HG03095 (cell line): Measurements from ENCODE around the gene SLC43A1.
"Not testable (repeated sequence)": the region's sequence is repeated elsewhere in the genome, so short reads cannot be mapped to it uniquely, and the experiment has no call there.

Source experiments
- ATAC-seq: cut with Tn5 transposase; IDR thresholded peaks from one replicate; pipeline ENCODE4 v1.9.1; 2021; ENCODE audit warnings: moderate library complexity; ENCODE audit not compliant: unreplicated experiment

SLC43A1 gene

DNA sequence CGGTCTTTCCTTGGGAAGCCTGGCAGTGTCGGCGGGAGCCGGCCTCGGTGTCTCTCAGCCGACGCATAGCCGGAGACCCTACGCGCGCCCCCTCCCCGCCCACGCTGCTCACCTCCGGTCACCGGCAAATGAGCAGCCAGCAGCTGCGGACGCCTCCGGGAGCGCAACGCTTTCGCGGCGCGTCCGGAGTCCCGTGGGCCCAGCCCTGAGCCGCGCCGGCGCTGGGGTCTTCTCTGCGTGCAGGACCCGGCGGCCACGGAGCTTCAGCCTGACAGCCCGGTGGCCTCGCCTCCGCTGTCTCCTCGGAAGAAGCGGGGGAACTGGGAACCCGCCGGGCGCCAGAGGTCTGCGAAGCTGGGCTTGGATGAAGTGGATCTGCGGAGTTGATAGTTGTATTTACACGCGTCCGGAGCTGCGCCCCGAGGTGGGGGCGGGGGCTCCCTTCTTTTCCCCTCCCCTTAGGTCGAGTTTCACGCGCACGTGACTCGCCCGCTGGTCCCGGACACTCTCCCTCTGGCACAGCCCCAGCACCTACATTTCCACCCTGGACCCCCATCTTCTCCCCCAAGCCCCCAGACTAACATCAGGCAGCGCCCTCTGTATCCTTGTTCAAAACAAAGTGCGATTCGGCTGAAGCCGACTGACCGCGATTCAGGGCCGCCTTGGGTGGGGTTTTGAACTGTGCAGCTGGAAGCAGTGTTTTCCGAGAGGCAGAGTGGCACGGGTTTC lies at the start of gene SLC43A1:
SLC43A1 (minus strand) TSS at position 371 of the 729 bp plus-strand sequence. CDS start 1,591 bp downstream, outside the sequence.
- peak; percentile 43 for ATAC-seq

DNA sequence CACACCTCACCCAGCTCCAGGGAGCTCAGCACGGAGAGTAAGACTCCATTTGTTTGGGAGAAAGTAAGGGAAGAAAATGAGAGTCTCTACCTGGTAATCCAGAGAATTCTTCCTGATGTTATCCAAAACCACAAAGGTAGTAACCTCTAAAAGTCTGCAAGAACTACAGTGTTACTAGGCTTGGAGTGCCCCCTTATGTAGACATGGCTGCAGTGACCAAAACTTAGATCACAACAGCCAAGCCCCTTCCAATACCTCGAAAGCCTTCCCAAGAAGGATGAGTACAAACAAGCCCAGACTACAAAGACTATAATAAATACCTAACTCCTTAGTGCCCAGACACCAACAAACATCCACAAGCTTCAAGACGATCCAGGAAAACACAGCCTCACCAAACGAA lies 47.1 kb upstream of the SLC43A1 start:
- no peak for ATAC-seq

DNA sequence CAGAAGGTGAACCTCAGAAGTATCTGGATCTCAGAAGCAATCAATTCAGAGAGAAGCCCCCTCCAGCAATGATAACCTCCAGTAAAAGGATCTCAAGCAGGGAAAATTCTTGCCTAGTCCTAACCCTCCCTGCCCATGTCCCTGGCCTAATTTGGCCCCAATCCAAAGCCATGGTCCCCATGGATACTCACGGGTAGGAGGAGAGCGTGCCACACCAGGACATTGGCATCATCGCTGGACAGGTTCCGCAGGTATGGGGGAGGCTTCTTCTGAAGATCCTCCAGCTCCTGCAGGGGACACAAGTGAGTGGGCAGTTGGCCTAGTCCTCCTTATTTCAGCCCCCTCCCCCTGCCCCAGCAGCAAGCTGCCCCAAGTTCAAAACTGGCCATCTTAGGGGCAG lies 44.6 kb upstream of the SLC43A1 start:
- ATAC-seq = no peak

DNA sequence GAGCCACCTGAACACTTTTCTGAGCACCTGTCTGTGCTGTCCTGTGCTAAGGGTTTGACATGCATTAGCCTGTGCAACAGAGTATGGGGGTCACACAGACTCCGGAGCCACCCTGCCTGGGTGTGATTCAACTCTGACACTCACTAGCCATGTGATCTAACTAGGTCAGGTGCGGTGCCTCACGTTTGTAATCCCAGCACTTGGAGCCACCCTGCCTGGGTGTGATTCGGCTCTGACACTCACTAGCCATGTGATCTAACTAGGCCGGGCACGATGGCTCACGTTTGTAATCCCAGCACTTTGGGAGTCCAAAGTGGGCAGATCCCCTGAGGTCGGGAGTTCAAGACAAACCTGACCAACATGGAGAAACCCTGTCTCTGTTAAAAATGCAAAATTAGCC lies 40.5 kb upstream of the SLC43A1 start:
- ATAC-seq = no peak

DNA sequence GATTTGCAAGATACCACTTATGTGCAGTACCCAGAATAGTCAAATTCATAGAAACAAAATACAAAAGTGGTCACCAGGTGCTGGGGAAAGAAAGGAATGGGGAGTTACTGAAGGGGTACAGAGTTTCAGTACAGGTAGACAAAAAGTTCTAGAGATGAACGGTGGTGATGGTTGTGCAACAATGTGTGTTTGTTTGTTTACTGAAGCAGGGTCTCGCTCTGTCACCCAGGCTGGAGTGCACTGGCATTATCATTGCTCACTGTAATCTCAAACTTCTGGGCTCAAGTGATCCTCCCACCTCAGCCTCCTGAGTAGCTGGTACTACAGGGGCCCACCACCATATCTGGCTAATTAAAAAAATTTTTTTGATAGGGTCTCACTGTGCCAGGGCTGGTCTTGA lies 39.9 kb upstream of the SLC43A1 start:
- ATAC-seq = no peak

DNA sequence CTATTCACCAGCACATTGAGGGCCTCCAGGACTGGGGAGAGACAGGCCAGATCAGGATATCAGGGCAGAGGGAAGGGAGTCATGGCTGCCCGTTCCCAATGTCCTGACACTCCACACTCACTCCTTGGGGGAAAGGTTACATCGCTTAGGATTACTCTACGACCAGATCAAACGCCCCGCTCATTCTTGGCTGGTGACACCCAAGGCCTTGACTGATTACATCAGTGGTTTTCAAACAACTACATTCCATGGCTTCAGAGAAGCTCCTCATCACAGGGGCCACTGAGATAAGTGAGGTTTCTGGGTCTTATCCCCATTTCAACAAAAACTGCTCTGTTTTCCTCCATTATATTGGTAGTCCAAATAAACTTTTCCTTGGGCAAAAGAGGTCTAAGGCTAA lies 37.0 kb upstream of the SLC43A1 start:
- ATAC-seq = no peak

DNA sequence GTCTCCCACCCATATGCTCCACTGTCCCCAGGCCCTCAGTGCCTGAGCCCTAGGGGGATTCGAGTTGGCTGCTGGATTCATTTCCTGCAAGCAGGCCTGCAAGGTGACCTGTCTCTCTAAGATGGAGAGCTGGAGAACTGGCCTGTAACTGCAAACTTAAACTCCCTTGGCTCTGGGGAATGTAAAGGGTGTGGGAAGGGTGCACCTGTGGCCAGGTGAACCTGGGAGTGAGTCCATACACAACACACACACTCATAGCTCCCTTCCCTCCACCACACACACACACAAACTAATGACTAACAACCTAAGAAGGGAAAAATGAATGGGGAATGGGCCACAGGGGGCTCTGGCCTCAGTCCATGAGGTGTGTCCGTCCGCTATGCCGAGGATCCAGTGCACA lies 36.4 kb upstream of the SLC43A1 start:
- no peak for ATAC-seq

DNA sequence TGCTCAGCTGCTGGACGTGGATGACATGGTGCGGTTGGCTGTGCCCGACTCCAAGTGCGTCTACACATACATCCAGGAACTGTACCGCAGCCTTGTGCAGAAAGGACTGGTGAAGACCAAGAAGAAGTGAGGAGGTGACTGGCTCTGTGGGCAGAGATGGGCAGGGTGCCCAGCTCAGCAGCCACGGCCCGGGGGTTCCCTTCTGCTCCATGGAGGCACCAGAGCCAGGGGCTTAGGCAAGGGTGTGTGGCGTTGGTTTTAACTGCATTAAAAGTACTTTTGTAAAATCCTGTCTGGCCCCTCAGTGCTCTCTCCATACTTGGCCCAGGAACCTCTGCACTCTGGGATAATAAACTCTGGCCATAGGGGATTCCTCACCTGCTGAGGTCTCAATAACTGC lies 34.5 kb upstream of the SLC43A1 start:
- no peak for ATAC-seq

DNA sequence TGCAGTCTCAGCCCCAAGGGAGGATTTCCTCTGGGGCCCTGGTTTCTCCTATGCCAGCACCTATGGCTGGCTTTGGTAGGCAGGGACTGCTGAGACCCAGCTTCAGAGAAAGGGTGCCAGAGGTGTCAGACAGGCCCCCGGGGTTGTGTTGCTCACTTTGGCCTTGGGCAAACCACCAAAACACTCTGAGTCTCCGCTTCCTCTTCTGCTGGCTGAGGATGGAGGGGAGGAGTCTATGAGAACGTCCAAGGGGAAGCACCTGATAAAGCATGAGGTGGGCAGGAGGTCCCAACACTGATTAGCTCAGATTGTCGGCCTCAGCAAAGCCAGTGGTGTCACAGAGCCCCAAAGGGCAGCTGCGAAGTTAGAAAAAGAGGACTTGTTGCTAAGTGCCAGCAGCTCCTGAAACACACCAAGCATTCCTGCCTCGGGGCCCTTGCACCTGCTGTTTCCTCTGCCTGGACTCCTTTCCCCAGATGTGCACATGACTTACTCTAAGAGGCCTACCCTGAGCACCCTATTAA lies 32.4 kb upstream of the SLC43A1 start:
- peak; percentile 87 for ATAC-seq

DNA sequence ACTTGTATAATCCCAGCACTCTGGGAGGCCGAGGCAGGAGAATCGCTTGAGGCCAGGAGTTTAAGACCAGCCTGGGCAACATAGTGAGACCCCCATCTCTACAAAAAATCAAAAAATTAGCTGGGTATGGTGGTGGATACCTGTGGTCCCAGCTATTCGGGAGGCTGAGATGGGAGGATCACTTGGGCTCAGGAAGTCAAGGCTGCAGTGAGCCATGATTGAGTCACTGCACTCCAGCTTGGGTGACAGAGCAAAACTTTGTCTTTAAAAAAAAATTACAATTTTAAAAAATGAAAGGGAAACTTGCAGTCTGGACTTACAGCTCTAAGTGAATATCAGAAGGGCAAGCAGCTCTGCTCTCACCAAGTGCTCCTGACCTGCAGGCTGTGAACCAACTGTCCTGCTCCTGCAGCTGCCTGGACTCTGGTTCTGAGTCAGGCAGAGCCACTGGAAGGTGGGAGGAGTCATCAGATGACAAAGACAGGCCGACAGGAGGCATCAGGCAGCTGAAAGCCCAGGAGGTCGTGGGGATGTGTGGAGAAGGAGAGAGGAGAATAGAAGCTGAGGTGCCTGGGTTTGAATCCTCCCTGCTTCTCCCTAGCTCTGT lies 31.5 kb upstream of the SLC43A1 start:
- ATAC-seq = peak; percentile 55

DNA sequence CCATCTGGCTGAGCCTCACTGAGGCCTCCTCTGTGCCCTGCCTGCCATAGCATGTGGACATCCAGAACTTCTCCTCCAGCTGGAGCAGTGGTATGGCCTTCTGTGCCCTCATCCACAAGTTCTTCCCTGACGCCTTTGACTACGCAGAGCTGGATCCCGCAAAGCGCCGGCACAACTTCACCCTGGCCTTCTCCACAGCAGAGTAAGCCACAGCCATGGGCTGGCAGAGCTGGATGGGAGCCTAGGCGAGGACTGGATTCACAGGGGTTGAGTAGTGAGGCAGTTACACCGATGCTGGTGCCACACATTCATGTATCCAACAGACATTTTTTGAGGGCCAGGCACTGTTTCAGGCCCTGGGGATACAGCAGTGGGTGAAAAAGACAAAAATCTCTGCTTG lies 30.9 kb upstream of the SLC43A1 start:
- no peak for ATAC-seq

DNA sequence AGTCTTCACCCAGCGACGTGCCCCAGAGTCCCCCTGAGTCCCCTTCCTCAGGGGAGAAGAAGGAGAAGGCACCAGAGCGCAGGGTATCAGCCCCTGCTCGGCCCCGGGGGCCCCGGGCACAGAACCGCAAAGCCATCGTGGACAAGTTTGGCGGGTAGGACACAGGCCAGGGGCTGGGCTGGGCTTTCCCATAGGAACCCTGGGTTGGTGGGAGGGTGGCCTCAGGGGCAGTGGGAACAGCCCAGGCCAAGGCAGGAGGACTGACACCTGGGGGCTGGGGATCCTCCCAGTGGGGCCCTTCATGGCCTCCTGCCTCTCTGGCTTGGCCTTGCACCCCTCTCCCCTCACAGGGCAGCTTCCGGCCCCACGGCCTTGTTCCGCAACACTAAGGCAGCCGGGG lies 30.4 kb upstream of the SLC43A1 start:
- ATAC-seq = no peak

DNA sequence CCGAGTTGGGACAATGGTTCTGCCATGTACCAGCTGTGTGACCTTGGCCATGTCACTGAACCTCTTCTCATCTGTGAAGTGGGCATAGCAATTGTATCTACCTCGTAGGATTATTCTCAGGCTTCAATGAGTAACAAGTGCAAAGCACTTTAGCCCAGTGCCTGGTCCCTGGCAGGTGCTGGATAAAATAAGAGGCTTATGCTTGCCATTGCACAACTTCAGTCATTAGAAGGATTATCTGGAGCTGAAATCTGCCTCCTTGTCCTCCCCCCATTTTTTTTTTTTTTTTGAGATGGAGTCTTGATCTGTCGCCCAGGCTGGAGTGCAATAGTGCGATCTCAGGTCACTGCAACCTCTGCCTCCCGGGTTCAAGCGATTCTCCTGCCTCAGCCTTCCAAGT lies 29.1 kb upstream of the SLC43A1 start:
- ATAC-seq = no peak

DNA sequence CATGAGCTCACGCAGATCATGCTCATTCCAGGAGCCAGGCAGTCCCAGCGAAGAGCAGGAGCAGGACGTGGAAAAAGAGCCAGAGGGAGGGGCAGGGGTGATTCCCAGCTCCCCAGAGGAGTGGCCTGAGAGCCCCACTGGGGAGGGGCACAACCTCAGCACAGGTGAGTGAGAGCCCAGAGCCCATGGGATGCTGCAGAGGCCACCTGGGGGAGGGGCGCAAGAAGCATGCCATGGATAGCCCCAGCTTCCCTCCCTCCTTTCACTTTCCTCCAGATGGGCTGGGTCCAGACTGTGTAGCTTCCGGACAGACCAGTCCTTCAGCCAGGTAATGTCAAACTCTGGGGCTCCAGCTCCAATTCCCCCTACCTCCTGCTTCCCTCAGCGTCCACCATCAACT lies 28.1 kb upstream of the SLC43A1 start:
- no peak for ATAC-seq

DNA sequence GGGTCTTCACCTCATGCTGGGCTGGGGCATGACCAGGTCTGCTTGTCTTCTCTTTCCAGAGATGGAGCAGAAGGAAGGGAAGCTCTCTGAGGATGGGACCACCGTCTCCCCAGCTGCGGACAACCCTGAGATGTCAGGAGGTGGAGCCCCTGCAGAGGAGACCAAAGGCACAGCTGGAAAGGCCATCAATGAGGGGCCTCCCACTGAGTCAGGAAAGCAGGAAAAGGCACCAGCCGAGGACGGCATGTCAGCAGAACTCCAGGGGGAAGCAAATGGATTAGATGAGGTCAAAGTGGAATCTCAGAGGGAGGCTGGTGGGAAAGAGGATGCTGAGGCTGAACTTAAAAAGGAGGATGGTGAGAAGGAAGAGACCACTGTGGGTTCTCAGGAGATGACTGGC lies 27.1 kb upstream of the SLC43A1 start:
- no peak for ATAC-seq

DNA sequence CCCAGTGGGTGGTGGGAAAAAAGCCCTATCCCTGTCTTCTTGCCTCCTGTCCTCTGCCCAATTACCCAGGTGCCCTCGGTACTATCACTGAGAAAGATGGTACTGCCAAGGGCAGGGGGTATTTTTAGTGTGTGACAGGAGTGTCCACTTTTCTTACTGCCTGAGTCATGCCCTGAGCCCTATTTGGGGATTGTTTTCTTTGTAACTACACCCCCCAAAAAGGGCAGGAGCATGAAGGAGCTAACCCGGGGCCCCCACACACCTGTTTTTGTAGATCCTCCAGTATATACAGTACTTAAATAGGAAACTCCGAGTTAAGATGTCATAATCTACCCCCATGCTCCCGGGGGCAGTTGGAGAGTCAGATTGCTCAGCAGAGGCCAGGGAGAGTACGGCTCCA lies 25.7 kb upstream of the SLC43A1 start:
- no peak for ATAC-seq

DNA sequence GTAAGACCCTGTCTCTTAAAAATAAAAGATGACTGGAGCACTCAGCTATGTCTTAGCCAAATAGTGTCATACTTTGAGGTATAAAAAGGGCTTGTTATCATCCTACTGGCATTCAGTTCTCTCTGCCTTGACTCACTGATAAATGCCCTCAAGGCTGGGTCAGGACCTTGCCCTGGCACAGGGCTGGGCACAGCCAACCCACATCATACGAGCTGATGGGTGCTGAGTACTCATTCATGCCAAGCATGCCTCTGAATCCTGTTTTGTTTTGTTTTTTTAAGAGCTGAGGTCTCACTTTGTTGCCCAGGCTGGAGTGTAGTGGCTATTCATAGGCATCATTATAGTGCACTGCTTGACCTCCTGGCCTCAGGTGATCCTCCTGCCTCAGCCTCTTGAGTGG lies 23.8 kb upstream of the SLC43A1 start:
- no peak for ATAC-seq

DNA sequence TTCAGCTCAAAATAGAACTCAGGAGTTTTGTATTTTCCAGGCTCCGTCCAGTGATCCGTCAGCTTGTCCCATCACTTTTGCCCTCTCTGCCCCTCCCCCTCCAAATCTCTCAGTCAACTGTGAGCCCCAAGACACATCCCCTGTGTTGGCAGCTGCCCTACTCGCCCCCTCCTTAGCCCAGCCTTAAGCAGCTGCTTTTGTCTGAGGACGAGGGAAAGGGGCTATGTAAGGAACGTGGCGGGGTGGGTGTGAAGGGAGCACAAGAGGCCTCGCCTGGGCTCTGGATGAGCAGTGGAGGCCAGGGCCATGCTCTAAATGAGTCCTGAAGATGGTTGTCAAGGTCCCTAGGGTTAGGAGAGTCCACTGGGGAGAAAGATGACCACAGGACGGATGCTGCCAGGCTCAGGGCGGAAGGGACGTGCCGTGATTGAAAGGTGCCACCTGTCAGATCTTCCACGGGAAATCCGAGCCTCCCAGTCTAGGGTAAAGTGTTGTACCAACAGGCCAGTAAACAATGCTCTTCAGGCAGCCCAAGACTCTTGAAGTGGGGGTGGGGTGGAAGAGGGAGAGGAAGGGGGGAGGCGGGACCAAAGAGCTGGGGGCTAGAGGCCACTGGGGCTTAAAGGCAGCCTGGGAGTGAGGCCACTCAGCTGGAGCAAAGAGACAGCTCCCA lies 21.6 kb upstream of the SLC43A1 start, which contains the start of gene SMTNL1:
SMTNL1 (plus strand) TSS at position 649 of the 673 bp plus-strand sequence. CDS start 5,048 bp downstream, outside the sequence.
- no peak for ATAC-seq

DNA sequence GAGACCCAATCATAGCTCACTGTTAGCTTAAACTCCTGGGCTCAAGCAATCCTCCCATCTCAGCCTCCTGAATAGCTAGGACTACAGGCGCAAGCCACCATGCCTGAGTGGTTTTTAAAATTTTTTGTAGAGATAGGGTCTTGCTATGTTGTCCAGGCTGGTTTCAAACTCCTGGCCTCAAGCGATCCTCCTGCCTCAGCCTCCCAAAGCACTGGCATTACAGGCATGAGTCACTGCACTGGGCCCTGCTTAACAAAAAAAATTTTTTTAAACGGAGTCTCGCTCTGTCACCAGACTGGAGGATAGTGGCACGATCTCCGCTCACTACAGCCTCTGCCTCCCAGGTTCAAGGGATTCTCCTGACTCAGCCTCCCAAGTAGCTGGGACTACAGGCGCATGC lies 18.9 kb upstream of the SLC43A1 start:
- not testable (repeated sequence) for ATAC-seq

DNA sequence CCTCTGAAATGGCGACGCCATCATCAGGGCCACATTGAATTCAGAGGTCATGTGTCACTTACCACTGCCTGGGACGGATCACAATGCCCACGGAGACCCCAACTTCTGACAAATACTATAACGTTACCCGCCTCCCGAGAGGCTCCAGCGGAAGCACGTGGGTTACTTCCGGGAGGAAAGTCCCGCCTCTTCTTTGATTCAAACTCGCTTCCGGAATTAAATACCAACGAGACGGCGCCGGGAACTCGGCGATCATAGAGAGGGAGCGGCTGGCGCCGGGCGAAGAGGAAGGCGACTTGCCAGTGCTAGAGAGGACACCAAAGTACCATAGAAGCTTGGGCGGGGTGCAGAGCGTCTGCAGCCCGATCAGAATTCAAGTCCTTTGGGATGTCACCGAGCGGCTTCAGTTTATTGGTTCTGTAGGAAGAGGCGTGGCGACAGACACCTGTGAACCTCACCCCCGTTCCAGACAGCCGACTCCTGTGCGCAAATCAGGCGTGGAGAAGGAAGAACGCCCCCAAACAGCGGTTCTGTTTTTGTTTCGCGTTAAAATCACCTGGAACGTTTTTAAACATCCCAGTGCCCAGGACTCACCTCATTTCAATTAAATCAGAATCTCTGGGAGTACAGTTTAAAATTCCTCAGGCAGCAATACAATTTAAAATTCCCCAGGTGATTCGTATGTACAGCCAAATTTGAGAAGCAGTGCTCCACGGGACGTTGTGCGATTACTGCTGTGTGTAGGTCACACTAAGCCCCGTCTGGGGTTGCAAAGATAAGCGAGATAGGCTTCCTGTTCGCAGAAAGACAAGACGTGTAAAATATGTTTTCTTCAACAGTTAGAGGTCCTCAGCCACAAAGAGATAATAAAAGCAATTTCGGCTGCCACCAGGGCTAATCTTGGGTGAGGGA lies 15.3 kb upstream of the SLC43A1 start, which contains the start of gene TIMM10:
TIMM10 (minus strand) TSS at position 159 of the 912 bp plus-strand sequence. CDS start 565 bp downstream, outside the sequence.
- ATAC-seq = peak; percentile 96

DNA sequence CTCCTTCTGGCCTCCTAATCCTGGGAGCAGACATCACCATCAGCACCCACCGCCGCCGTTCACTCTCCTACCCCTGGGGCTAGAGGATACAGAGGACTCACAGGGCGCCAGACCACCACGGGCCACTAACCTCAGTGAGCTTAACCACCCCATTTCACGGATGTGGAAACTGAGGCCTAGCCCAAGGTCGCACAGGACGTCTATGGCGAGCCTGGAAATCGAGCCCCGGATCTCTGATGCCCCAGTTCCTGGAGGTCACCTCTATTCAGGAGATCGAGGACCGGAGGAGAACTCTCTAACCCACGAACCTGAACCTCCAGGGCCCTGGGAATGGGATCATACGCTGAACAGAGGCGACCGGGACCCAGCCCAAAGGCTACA lies 14.7 kb upstream of the SLC43A1 start:
- ATAC-seq = no peak
